Fibroblast of the conjunctiva (primary cell): ENCODE results near the gene ATP13A1.

Experiments
- DNase-seq: peaks from one replicate; pipeline ENCODE4 v3.0.0-alpha.2; 2010; ENCODE audit warnings: low read depth

ATP13A1 gene

GRCh38 chr19:19643158-19644053 lies 20.1 kb downstream of the ATP13A1 start, which contains the start of gene GMIP:
Gene GMIP (minus strand): TSS chr19:19643657. CDS start chr19:19643529, 128 bp downstream.
- no peak for DNase-seq

GRCh38 chr19:19642506-19643157 lies 20.8 kb downstream of the ATP13A1 start:
- no peak for DNase-seq

- no peak for DNase-seq
These were observed 25.8 kb downstream of the ATP13A1 start for GRCh38 chr19:19637523-19638251.

GRCh38 chr19:19637186-19637522 lies 26.3 kb downstream of the ATP13A1 start:
- DNase-seq = no peak

GRCh38 chr19:19636573-19637185 lies 26.8 kb downstream of the ATP13A1 start:
- no peak for DNase-seq

GRCh38 chr19:19635313-19635702 lies 28.2 kb downstream of the ATP13A1 start:
- no peak for DNase-seq

GRCh38 chr19:19634516-19635312 lies 28.8 kb downstream of the ATP13A1 start:
- no peak for DNase-seq

GRCh38 chr19:19633711-19634515 lies 29.6 kb downstream of the ATP13A1 start:
- no peak for DNase-seq

- DNase-seq = no peak
These were observed 30.8 kb downstream of the ATP13A1 start for GRCh38 chr19:19632661-19633060.

GRCh38 chr19:19631346-19631745 lies 32.1 kb downstream of the ATP13A1 start:
- no peak for DNase-seq

GRCh38 chr19:19630426-19630825 lies 33.0 kb downstream of the ATP13A1 start:
- DNase-seq = no peak

GRCh38 chr19:19630062-19630414 lies 33.4 kb downstream of the ATP13A1 start:
- DNase-seq = no peak

GRCh38 chr19:19628501-19629134 lies 34.9 kb downstream of the ATP13A1 start:
- DNase-seq = peak; percentile 49

- DNase-seq = no peak
These were observed 35.6 kb downstream of the ATP13A1 start, which contains the start of gene LPAR2 for GRCh38 chr19:19627621-19628500. Gene LPAR2 (minus strand): TSS chr19:19628220. CDS start chr19:19627275, 945 bp downstream.

- DNase-seq = no peak
These were observed 36.7 kb downstream of the ATP13A1 start for GRCh38 chr19:19626516-19627472.

GRCh38 chr19:19624032-19624570 lies 39.4 kb downstream of the ATP13A1 start:
- no peak for DNase-seq

GRCh38 chr19:19623383-19623782 lies 40.1 kb downstream of the ATP13A1 start:
- no peak for DNase-seq

- no peak for DNase-seq
These were observed 43.6 kb downstream of the ATP13A1 start for GRCh38 chr19:19619849-19620210.
